Hematopoietic multipotent progenitor cell treated with erythropoietin and hydrocortisone succinate and interleukin-3 and kit ligand, for 17 days (in vitro differentiated cells): ENCODE results near the gene SCNN1B.
"Not testable (repeated sequence)": the region's sequence is repeated elsewhere in the genome, so short reads cannot be mapped to it uniquely, and the experiment has no call there.

Experiments used
- DNase-seq: peaks from one replicate; pipeline ENCODE4 v3.0.0-alpha.2; 2015; ENCODE audit warnings: low spot score

SCNN1B gene, protein sequence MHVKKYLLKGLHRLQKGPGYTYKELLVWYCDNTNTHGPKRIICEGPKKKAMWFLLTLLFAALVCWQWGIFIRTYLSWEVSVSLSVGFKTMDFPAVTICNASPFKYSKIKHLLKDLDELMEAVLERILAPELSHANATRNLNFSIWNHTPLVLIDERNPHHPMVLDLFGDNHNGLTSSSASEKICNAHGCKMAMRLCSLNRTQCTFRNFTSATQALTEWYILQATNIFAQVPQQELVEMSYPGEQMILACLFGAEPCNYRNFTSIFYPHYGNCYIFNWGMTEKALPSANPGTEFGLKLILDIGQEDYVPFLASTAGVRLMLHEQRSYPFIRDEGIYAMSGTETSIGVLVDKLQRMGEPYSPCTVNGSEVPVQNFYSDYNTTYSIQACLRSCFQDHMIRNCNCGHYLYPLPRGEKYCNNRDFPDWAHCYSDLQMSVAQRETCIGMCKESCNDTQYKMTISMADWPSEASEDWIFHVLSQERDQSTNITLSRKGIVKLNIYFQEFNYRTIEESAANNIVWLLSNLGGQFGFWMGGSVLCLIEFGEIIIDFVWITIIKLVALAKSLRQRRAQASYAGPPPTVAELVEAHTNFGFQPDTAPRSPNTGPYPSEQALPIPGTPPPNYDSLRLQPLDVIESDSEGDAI

DNA sequence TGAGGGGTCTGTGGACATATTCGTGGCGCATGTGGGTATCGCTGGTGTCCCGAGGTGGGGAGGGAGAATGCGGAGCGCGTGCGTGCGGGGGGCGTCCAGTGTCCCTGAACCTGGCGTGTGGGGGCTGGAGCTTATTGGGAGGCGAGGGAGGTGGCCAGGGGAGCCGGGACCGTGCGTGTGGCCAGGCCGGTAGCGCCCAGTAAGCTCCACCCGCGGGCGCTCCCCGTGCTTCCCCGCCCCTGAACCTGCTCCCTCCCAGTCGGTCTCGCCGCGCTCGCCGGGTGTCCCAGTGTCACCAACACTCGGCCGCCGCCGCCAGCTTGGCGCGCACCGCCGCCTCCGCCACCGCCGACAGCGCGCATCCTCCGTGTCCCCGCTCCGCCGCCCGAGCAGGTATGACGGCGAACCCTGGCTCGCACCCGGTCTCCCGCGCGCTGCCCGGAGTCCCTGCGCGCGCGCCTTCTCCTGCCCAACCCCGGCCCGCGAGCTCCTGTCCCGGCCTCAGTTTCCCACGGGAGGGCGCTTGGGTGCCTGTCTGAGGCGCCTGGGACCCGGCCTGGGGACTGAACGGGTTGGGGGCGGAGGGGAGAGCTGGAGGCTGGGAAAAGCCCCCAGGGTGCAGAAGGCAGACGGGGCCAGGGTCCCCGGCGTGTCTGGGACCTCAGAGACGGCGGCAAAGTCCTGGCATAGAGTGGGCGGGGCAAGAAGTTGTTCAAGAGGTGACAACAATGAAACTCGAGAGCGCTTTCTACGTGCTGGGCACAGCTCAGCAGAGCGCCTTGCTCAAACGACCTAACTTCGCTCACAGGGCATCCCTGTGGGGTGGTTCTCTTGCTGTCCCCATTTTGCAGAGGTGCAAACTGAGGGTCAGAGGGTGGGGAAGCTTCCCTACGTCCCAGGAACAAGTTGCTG is at the start of gene SCNN1B:
SCNN1B (plus strand) TSS at position 258 of the 912 bp plus-strand sequence. CDS start 46,298 bp downstream, outside the sequence.
- DNase-seq = no peak

DNA sequence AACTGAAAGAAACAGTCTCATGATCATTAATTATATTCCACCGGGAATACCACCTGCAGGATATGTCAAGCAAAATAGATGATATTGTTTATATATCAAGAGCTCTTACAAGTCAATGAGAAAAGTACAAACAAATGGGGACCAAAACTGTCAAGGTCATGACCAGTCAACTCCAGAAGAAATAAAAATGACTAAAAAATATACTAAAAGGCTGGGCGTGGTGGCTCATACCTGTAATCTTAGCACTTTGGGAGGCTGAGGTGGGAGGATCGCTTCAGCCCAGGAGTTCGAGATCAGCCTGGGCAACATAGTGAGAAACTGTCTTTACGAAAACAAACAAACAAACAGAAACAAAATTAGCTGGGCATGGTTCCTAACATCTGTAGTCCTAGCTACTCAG is 49.8 kb upstream of the SCNN1B start:
- DNase-seq = no peak

DNA sequence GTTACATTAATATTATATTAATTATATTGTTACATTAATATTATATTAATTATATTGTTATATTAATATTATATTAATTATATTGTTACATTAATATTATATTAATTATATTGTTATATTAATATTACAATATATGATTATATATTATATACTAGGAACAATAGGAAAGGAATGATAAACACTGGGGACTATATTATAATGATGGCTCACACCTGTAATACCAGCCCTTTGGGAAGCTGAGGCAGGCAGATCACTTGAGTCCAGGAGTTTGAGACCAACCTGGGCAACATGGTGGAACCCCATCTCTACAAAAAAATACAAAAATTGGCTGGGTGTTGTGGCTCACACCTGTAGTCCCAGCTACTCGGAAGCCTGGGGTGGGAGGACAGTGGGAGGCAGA is 48.5 kb upstream of the SCNN1B start:
- DNase-seq = not testable (repeated sequence)

DNA sequence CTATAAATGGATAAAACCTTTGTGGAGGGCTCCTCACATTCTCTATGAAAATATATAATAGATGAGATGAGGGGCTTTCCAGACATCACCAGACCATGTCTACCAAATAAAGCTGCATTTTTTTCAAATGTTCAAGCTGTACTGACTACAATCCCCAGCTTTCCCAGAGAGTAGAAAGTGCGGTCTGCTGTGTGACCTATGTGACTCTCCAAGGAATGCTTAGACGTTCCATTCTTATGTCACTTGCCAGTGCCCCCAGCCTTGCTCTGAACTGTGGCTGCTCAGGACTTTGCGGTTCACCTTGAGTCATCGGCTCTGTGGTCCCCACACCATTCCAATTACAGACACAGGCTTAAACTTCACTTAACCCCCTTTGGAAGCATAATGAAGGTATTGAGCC is 47.8 kb upstream of the SCNN1B start:
- no peak for DNase-seq

DNA sequence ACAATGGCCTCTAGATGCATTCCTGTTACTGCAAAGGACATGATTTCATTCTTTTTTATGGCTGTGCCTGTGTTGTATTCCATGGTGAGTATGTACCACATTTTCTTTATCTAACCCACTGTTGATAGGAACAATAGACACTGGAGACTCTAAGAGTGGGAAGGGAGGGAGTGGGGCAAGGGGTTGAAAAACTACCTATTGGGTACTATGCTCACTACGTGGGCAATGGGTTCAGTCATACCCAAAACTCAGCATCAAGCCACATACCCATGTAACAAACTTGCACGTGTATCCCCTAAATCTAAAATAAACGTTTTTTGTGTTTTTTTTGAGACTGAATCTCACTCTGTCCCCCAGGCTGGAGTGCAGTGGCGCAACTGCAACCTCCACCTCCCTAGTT is 47.1 kb upstream of the SCNN1B start:
- DNase-seq = no peak

DNA sequence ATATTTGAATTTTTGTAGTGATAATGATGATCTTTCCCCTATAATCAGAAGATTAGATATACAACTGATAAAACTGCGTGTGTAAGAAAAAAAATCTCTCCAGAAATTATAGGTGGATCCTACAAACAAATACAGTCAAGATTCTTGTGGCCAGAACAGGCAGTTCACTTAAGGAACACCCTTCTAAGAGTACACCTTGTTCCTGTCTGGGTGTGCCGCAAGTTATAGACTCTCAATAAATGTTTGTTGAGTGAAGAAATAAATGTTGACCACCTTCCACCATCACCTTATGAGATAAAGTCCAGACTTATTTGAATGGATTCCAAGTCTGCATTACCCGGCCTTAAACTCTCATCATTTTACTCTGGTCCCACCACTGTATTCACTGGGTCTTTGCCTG is 45.7 kb upstream of the SCNN1B start:
- no peak for DNase-seq

DNA sequence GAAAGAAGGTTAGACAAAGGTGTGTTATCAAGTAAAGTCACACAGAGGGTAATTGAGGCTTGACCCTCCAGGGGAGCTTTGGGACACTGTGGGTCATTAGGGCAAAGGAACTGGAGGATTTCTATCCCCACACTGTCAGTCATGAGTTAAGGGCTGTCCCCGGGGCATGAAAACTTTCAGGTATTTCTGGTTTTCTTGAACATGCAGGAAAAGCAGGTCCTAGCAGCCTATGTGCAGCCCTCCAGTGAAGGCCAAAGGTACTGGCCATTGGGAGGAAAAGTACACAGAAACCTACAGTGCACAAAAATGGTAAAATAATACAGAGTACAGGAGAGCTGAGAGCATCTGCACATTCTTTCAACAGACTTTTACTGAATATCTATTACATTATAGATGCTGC is 44.4 kb upstream of the SCNN1B start:
- DNase-seq = no peak

DNA sequence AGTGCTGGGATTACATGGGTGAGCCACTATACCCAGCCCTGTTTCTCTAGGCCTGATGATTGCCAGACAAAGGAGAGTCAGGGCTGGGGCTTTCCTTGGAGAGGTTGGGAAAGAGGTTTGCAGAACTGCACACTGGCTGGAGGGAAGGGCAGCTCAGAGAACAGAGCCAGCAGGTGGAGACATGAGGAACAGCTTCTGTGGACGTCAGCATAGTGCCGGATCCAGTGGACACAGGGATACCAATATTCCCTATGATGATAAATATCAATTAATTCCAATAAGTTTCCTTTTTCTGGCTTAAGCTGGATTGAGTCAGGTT is 43.2 kb upstream of the SCNN1B start:
- no peak for DNase-seq

DNA sequence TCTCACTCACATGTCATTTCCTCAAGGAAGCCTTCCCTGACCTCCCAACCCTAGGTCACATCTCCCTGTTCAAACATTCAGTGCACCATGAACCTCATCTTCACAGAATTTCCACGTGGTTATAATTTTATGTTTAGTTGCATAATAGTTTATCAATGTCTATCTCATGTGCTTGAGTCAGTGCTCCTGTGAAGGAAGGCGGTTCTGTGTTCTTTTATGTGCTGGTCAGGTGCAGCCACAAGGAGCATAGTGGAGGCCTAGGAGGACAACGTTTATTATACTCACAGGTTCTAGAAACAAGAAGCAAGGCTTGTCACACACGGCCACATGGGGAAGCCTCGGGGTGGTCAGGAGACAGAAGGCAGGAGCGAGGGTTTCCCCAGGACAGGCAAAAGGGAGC is 34.5 kb upstream of the SCNN1B start:
- DNase-seq = no peak

DNA sequence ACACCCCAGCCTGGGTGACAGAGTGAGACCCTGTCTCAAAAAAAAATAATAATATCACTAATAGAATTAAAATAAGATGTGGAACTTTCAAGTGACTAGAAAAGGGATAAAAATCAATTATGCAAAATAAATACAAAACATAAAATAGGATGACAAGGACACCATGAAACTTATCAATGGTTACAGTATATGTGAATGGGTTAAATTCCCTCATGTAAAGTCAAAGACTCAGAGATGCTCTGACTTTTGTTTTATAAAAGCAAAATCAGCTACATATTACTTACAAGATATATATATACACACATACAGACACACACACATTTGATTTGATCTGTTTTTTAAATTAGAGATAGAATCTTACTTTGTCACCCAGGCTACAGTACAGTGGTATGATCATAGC is 33.5 kb upstream of the SCNN1B start:
- no peak for DNase-seq

DNA sequence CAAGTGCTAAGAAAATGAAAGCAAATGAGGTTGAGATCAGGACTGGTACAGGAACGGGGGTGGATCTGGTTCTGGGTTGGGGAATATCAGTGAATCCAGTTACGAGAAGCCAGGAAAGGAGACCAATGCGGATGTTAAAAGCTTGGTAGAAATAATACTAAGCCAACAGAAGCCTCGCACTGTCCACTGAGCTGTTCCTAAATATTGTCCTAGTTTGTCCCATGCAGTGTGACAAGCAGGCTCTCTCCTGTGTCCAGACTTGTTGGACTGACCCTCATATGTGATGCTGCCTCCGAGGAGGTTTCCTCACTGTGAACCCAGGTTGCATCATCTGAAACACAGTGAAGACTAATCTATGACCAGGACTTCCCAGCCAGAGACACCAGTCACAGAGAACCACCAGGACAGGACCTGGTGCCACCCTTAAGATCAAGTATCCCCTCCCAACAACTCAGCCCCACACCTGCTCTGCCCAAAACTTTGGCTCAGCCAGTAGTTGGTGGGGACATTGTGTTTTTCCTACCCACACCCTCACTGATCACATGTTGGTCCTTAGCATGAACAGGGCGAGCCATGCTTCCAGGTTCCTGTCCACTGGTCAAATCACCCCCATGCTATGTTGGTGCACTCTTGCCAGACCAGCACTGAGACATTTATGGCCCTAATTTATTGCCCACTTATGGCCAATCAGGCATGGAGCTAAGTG is 32.7 kb upstream of the SCNN1B start:
- DNase-seq = no peak

DNA sequence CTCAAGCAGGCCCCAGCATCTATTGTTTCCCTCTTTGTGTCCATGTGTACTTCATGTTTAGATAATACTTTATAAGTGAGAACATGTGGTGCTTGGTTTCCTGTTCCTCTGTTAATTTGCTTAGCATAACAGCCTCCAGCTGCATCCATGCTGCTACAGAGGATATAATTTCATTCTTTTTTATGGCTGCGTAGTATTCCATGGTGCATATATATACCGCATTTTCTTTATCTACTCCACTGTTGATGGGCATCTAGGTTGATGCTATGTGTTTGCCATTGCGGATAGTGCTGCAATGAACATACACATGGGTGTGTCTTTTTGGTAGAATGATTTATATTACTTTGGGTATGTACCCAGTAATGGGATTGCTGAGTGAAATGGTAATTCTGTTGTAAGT is 31.4 kb upstream of the SCNN1B start:
- DNase-seq = no peak

DNA sequence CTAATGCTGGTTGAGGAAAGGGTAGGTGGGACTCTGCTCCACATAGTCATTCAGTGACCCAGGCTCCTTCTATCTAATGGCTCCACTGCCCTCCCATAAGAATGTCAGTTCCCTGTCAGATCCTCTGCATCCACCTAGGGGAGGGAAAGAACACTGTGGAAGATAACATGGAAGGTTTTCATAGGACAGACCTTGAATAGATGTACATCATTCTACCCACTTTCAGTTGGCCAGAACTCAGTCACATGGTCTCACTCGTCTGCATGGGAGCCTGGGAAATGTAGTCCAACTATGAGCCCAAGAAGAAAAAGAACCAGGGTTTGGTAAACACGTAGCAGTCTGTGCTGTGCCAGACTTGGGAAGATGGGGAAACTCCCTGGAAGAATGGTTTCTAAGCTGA is 27.1 kb upstream of the SCNN1B start:
- no peak for DNase-seq

DNA sequence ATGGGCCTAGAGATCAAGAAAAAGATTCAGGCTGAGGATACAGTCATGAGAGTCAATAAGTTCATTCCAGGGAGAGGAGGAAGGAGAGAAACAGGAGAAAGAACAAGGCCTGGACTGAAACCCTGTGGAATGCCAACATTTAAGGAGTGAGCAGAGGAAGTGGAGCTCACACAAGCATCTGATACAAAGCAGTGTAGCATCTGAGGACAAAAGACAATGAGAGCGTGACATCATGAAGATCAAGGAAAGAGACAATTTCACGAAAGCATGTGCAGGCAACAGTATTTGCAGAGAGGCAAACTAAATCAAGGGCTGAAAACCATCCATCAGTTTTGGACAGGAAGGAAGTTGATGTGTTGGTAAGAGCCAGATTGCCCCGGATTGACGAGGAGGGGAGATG is 25.3 kb upstream of the SCNN1B start:
- DNase-seq = no peak

DNA sequence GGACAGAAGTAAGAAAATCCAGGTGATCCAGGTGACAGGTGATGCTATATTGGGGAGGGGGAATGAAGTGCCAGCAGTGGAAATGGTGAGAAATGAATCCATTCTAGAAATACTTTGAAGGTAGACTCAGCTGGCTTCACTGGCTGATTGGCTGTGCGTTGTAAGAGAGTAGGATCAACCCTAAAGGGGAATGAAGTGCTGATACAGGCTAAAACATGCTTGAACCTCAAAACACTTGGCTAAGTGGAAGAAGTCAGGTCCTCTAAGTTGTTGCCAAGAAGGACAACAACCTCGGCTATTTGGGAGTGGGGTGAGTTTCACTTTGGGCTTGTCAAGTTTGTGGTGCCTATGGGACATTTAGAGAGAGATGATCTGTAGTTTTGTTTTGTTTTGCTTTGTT is 24.1 kb upstream of the SCNN1B start:
- DNase-seq = no peak

DNA sequence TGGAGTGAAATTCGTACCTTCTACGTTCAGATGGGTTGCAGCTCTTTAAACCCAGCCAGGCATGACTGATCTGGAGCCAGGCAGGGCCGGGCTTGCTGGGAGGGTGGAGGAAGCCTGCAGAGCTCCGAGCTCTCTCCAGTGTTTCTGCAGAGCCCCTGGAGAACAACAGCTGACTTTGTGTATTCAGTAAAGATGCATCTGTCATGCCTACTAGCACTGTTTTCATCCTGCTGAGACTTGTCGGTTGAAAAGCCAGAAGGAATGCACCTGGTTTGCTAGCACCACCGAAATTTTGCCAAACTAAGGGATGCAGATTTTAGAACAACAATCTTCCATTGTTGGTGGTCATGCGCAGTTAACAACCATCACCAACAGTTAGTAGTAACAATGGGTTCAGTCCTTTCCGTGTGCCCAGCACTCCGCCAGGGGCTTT is 22.4 kb upstream of the SCNN1B start:
- DNase-seq = no peak

DNA sequence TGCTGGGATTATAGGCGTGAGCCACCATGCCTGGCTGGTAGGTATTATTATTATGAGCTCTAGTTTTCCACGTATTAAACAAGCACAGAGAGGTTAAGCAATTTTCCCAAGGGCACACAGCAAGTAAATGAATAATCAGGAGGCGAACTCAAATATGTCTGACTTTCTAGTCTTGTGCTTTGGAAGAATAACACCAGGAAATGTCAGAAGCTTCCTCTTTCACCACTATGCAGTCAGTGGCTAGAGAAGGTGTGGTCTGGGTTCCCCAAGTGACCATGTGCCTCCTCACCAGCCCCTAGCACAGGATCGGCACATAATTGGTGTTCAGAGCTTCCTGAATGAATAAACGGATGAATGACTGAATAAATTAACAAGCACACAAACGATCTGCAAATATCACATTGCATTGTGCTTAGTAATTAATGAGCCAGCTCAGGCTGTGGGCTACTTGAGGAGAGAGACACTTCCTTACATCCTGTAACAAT is 21.6 kb upstream of the SCNN1B start:
- no peak for DNase-seq

DNA sequence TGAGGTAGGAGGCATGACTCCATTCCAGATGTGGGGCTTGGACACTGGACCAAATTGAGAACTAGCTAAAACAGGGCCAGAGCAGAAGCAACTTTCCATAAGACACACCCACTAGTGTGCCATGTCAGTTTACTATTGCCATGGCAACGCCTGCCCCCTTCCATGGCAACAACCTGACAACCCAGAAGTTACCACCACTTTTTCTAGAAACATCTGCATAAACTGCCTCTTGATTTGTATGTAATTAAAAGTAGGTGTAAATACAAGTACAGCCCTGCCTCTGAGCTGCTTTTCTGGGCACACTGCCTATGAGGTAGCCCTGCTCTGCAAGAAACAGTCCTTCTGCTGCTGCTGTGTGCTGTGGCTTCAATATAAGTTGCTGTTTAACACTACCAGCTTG is 19.5 kb upstream of the SCNN1B start:
- no peak for DNase-seq

DNA sequence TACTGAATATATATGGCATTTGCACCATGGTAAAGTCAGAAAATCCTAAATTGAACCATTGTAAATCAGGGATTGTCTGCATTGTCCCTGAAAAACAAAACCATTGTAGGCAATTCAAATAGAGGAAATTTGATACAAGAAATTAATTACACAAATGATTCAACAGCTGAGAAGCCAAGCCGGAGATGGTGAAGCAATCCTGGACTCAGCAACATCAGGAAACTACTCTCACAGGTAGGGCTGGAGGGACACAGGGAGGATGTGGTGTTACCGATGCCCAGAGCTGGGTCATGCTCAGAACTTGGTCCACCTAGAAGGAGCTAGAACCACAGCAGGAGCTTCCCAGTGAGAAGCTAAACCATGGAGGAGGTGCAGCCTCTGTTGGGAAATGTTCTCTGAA is 18.5 kb upstream of the SCNN1B start:
- no peak for DNase-seq

DNA sequence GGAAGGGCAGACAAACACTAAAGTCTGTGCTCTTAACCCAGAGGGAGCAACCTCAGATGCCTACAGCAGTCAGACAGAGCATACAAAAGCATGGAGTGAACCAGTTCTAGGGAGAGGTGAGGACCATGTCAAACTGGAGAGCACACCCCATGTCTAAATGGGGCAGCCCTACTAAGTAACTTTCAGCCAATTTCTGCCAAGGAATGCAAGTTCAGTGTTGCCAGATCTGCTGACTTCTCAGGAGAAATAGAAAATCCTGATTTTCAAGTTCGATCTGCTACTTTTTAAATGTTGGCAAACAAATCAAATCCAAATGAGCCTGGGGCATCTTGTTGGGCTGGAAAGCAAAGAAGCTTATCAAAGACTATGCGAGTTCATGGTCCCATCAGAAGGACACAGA is 17.5 kb upstream of the SCNN1B start:
- DNase-seq = no peak

DNA sequence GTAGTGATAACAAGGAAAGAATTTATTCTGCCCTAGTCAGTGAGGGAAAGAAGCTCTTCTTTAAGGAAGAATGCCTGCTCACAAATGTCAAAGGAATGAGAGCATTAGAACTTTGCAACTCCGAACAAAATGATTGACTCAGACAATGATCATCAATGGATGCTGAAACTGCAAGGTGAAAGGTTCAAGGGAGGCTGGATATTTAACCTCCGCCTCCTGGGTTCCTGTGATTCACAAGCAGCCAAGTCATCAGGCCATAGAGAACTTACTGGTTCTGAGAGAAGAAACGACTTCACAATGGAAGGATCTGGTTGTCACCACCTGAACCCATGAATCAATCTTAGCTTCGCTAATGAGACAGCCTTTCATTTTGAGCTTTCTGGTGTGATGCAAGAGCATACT is 16.0 kb upstream of the SCNN1B start:
- no peak for DNase-seq

DNA sequence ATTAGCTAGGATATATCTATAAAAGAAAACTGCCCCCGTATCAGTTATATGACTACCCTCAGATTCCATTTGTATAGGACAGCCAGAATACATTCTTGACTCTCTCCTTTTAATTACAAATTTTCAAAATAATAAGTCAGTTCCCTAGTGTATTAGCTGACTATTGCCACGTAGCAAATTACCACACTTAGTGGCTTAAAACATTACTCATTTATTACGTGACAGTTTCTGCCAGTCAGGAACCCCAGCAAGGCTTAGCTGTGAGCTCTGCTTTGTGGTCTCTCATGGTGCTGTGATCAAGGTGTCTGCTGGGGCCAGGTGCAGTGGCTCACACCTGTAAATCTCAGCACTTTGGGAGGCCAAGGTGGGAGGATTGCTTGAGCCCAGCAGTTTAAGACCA is 13.9 kb upstream of the SCNN1B start:
- no peak for DNase-seq
